OCI-LY1 (cell line): ENCODE data around the gene NUBP2.

Experiments
- H2AFZ ChIP-seq: fragments of 200-600 bp; sonication (generic), shearing (Covaris generic); 2 replicates; pipeline ENCODE4 v1.6.0; 2014; ENCODE audit warnings: antibody characterized with exemption, mild to moderate bottlenecking, low read length
- H3F3A ChIP-seq: fragments of 200-600 bp; sonication (generic), shearing (Covaris generic); 2 replicates; pipeline ENCODE4 v1.6.0; 2014; ENCODE audit warnings: mild to moderate bottlenecking, antibody characterized with exemption, low read length, moderate library complexity; ENCODE audit not compliant: insufficient read depth
- H3K27ac ChIP-seq: fragments of 200-600 bp; sonication (generic); 2 replicates; pipeline ENCODE4 v1.5.1; 2014; ENCODE audit warnings: low read length, mixed run types, mild to moderate bottlenecking, low read depth; ENCODE audit not compliant: poor library complexity, severe bottlenecking
- H3K27me3 ChIP-seq: fragments of 200-600 bp; sonication (generic); 2 replicates; pipeline ENCODE4 v1.6.0; 2014; ENCODE audit warnings: antibody characterized with exemption, mild to moderate bottlenecking, low read length, moderate library complexity; ENCODE audit not compliant: insufficient read depth
- H3K36me3 ChIP-seq: fragments of 200-600 bp; sonication (generic); 2 replicates; pipeline ENCODE4 v1.6.1; 2014; ENCODE audit warnings: mild to moderate bottlenecking, antibody characterized with exemption, low read length, moderate library complexity, mixed read lengths; ENCODE audit not compliant: insufficient read depth
- H3K4me1 ChIP-seq: fragments of 200-600 bp; sonication (generic); 2 replicates; pipeline ENCODE4 v1.5.1; 2014; ENCODE audit warnings: mild to moderate bottlenecking, low read length, moderate library complexity; ENCODE audit not compliant: insufficient read depth, severe bottlenecking
- H3K4me2 ChIP-seq: fragments of 200-600 bp; sonication (generic), shearing (Covaris generic); 2 replicates; pipeline ENCODE4 v1.6.1; 2014; ENCODE audit warnings: low read length
- H3K4me3 ChIP-seq: fragments of 200-600 bp; sonication (generic); 2 replicates; pipeline ENCODE4 v1.5.1; 2014; ENCODE audit warnings: low read length, low read depth, mild to moderate bottlenecking, mixed read lengths; ENCODE audit not compliant: poor library complexity, severe bottlenecking
- H3K79me2 ChIP-seq: fragments of 200-600 bp; shearing (Covaris generic); 2 replicates; pipeline ENCODE4 v1.6.1; 2016; ENCODE audit warnings: mixed run types, low read length, mixed read lengths; ENCODE audit not compliant: insufficient read depth
- H3K9ac ChIP-seq: fragments of 200-600 bp; sonication (generic), shearing (Covaris generic); 2 replicates; pipeline ENCODE4 v1.6.1; 2014; ENCODE audit warnings: mild to moderate bottlenecking, low read length, mixed read lengths
- H3K9me2 ChIP-seq: fragments of 200-600 bp; sonication (generic), shearing (Covaris generic); 2 replicates; pipeline ENCODE4 v1.6.1; 2014; ENCODE audit warnings: low read depth, mild to moderate bottlenecking, low read length, mixed read lengths
- H3K9me3 ChIP-seq: fragments of 200-600 bp; shearing (Covaris generic); 2 replicates; pipeline ENCODE4 v1.6.1; 2014; ENCODE audit warnings: low read length, mixed read lengths
- H4K20me1 ChIP-seq: fragments of 200-600 bp; sonication (generic), shearing (Covaris generic); 2 replicates; pipeline ENCODE4 v1.6.0; 2016; ENCODE audit warnings: mild to moderate bottlenecking, low read length; ENCODE audit not compliant: insufficient read depth
- CTCF ChIP-seq: fragments of 200-600 bp; sonication (generic), shearing (Covaris generic); IDR thresholded peaks from 2 replicates; pipeline ENCODE4 v1.5.1; 2017; ENCODE audit warnings: mild to moderate bottlenecking, antibody characterized with exemption, low read length, moderate library complexity, mixed read lengths
- EZH2 ChIP-seq: fragments of 200-600 bp; sonication (generic), shearing (Covaris generic); IDR thresholded peaks from 2 replicates; pipeline ENCODE4 v1.8.0; 2017; ENCODE audit warnings: borderline replicate concordance, mixed run types, mild to moderate bottlenecking, antibody characterized with exemption, low read length, moderate library complexity, mixed read lengths

Gene NUBP2

GRCh38 chr16:1791256-1791942, 8.6 kb downstream of the NUBP2 start:
- Histone ChIP-seq H3K9me2 (no peaks in the 10 kb centered on the region), H3K9me3 (no peaks in the 10 kb centered on the region), H3K4me2 (no peak overlapping the region), H3K27me3 (no peaks in the 10 kb centered on the region), H3K36me3 (peaks cover 26% of the 10 kb centered on the region), H3K79me2 (no peaks in the 10 kb centered on the region), H2AFZ (no peak overlapping the region), H3K27ac (no peak overlapping the region), H3K4me1 (no peaks in the 10 kb centered on the region), H4K20me1 (no peaks in the 10 kb centered on the region), H3F3A (no peaks in the 10 kb centered on the region), H3K4me3 (no peak overlapping the region), H3K9ac (no peak overlapping the region)
- TF ChIP-seq EZH2 (no peak), CTCF (no peak)

GRCh38 chr16:1791943-1792812, 9.4 kb downstream of the NUBP2 start:
- Histone ChIP-seq H3K27me3 (no peaks in the 10 kb centered on the region), H2AFZ (no peak overlapping the region), H3K9me3 (no peaks in the 10 kb centered on the region), H3K4me2 (no peak overlapping the region), H3K4me3 (no peak overlapping the region), H3K9ac (no peak overlapping the region), H3K79me2 (no peaks in the 10 kb centered on the region), H3K36me3 (peaks cover 19% of the 10 kb centered on the region), H3F3A (no peaks in the 10 kb centered on the region), H3K4me1 (no peaks in the 10 kb centered on the region), H3K9me2 (no peaks in the 10 kb centered on the region), H3K27ac (no peak overlapping the region), H4K20me1 (no peaks in the 10 kb centered on the region)
- TF ChIP-seq CTCF = no peak
- no peak for TF ChIP-seq EZH2

- Histone ChIP-seq H3K27ac (no peak overlapping the region), H3K36me3 (peaks cover 15% of the 10 kb centered on the region), H3K79me2 (no peaks in the 10 kb centered on the region)
Measured at GRCh38 chr16:1792836-1793577, 10.2 kb downstream of the NUBP2 start.

More at GRCh38 chr16:1792836-1793577, 10.2 kb downstream of the NUBP2 start:
- Histone ChIP-seq H3K9me3 (peaks cover 2% of the 10 kb centered on the region; the same call in 1 of the 2 replicates), H2AFZ (no peak overlapping the region), H3K4me2 (no peak overlapping the region), H3K4me1 (no peaks in the 10 kb centered on the region), H3K4me3 (no peak overlapping the region), H3K9ac (no peak overlapping the region), H3F3A (no peaks in the 10 kb centered on the region), H3K27me3 (no peaks in the 10 kb centered on the region), H4K20me1 (no peaks in the 10 kb centered on the region), H3K9me2 (no peaks in the 10 kb centered on the region)
- no peak for TF ChIP-seq CTCF
- no peak for TF ChIP-seq EZH2
